HCT116 (cell line): ENCODE measurements around the gene SELENOM. TPM values are rescaled to one million over a fixed set of nuclear protein-coding genes. Genes with fewer than 3 reads are reported as not detected.

Experiments
- ATAC-seq: fragments of 200-7000 bp; cut with Tn5 transposase; 2 replicates; pipeline ENCODE4 v1.9.1; 2020; ENCODE audit warnings: mild to moderate bottlenecking, moderate library complexity
- BruUV-seq: library from RNA; stranded (reverse); fragments of 400-500 nt; replicated peaks from 2 replicates; lab custom pipeline; 2021; lab: Mats Ljungman, UMichigan
- CTCF ChIA-PET: fragments of 300-600 bp; sonication (Branson Sonifier 250); formaldehyde crosslinking; loops from one replicate; lab custom pipeline; 2021; ENCODE audit warnings: antibody characterized with exemption; lab: Charles Lee
- POLR2A ChIA-PET: fragments of 300-600, 350-600 bp; sonication (Branson Sonifier 250); formaldehyde crosslinking; loops from one replicate; lab custom pipeline; 2021; ENCODE audit warnings: antibody characterized with exemption; lab: Charles Lee
- RAD21 ChIA-PET, 2 experiments: fragments of 300-600 bp; sonication (Branson Sonifier 250); formaldehyde crosslinking; loops; one replicate each; lab custom pipeline; 2023; ENCODE audit warnings: low total read pairs in 2 of 2; ENCODE audit not compliant: uncharacterized antibody in 2 of 2, unreplicated experiment in 2 of 2, low non-redundant PET in 1 of 2; lab: Charles Lee
- DNase-seq: peaks from one replicate; pipeline ENCODE4 v3.0.0-alpha.2; 2010; ENCODE audit warnings: low read depth, low spot score
- H2AFZ ChIP-seq: fragments of 200-600 bp; shearing (Covaris generic), sonication (generic); 2 replicates; pipeline ENCODE4 v1.6.1; 2017; ENCODE audit warnings: low read depth, mixed run types, mixed read lengths, antibody characterized with exemption, low read length; ENCODE audit not compliant: poor library complexity, severe bottlenecking
- H3K27ac ChIP-seq: 2 replicates; pipeline ENCODE4 v1.5.1; 2012; ENCODE audit warnings: low read depth, low read length
- H3K27me3 ChIP-seq: fragments of 200-600 bp; sonication (generic); 2 replicates; pipeline ENCODE4 v1.6.1; 2016; ENCODE audit warnings: mixed run types, low read length, mixed read lengths; ENCODE audit not compliant: insufficient read depth
- H3K36me3 ChIP-seq, 2 experiments: fragments of 200-500 bp in 1 of 2; fragments of 200-600 bp in 1 of 2; sonication (Bioruptor generic) in 1 of 2; sonication (generic) in 1 of 2; 2 replicates each; pipeline versions ENCODE4 v1.5.1 to v1.6.1; 2014 to 2016; ENCODE audit warnings: low read length in 2 of 2, inconsistent platforms in 1 of 2, mixed read lengths in 1 of 2, mixed run types in 1 of 2; ENCODE audit not compliant: insufficient read depth in 2 of 2, control insufficient read depth in 1 of 2
- H3K4me1 ChIP-seq, 2 experiments: fragments of 200-600 bp in 1 of 2; sonication (generic) in 1 of 2; 2 replicates each; pipeline versions ENCODE4 v1.5.1 to v1.6.1; 2012 to 2017; ENCODE audit warnings: low read length in 2 of 2, inconsistent platforms in 1 of 2, mild to moderate bottlenecking in 1 of 2, mixed read lengths in 1 of 2, mixed run types in 1 of 2, moderate library complexity in 1 of 2; ENCODE audit not compliant: insufficient read depth in 2 of 2, control insufficient read depth in 1 of 2
- H3K4me2 ChIP-seq: fragments of 200-600 bp; sonication (generic); 2 replicates; pipeline ENCODE4 v1.6.1; 2017; ENCODE audit warnings: mixed run types, low read length, mixed read lengths
- H3K4me3 ChIP-seq, 2 experiments: fragments of 200-600 bp in 1 of 2; sonication (generic) in 1 of 2; replicated peaks in 1 of 2; 2 replicates each; pipeline ENCODE4 v1.5.1; 2011 to 2016; ENCODE audit warnings: low read length in 2 of 2, control low read depth in 1 of 2, low read depth in 1 of 2, mild to moderate bottlenecking in 1 of 2, mixed read lengths in 1 of 2, mixed run types in 1 of 2
- H3K79me2 ChIP-seq: fragments of 200-600 bp; sonication (generic); 2 replicates; pipeline ENCODE4 v1.6.1; 2017; ENCODE audit warnings: mild to moderate bottlenecking, mixed run types, low read length, moderate library complexity, mixed read lengths; ENCODE audit not compliant: insufficient read depth
- H3K9ac ChIP-seq: fragments of 200-600 bp; sonication (generic); 2 replicates; pipeline ENCODE4 v1.6.1; 2016; ENCODE audit warnings: low read length, mixed read lengths
- H3K9me2 ChIP-seq: fragments of 200-600 bp; sonication (generic), shearing (Covaris generic); 2 replicates; pipeline ENCODE4 v1.6.1; 2017; ENCODE audit warnings: mixed run types, mild to moderate bottlenecking, moderate library complexity; ENCODE audit not compliant: insufficient read depth
- H3K9me3 ChIP-seq, 2 experiments: fragments of 200-500 bp in 1 of 2; fragments of 200-600 bp in 1 of 2; sonication (Bioruptor generic) in 1 of 2; sonication (generic) in 1 of 2; 2 replicates each; pipeline ENCODE4 v1.6.1; 2014 to 2017; ENCODE audit warnings: low read length in 2 of 2, mixed read lengths in 2 of 2, inconsistent platforms in 1 of 2, low read depth in 1 of 2, mild to moderate bottlenecking in 1 of 2, mixed run types in 1 of 2, moderate library complexity in 1 of 2; ENCODE audit not compliant: control insufficient read depth in 1 of 2, insufficient read depth in 1 of 2
- H4K20me1 ChIP-seq: fragments of 200-600 bp; sonication (generic), shearing (Covaris generic); 2 replicates; pipeline ENCODE4 v1.6.1; 2017; ENCODE audit warnings: mixed run types, mild to moderate bottlenecking, moderate library complexity; ENCODE audit not compliant: insufficient read depth
- ATF3 ChIP-seq: IDR thresholded peaks from 2 replicates; pipeline ENCODE4 v1.6.1; 2012
- CBX3 ChIP-seq: IDR thresholded peaks from 2 replicates; pipeline ENCODE4 v1.6.1; 2012; ENCODE audit warnings: low read depth
- CEBPB ChIP-seq: IDR thresholded peaks from 2 replicates; pipeline ENCODE4 v1.6.1; 2012; ENCODE audit warnings: low read depth
- CTCF ChIP-seq, 3 experiments: fragments of 200-600 bp in 1 of 3; sonication (generic) in 1 of 3; IDR thresholded peaks in 2 of 3; conservative IDR thresholded peaks in 1 of 3; 2 replicates each; pipeline ENCODE4 v1.5.1; 2012 to 2017; ENCODE audit warnings: low read depth in 2 of 3, low read length in 2 of 3, antibody characterized with exemption in 1 of 3, borderline replicate concordance in 1 of 3, control low read depth in 1 of 3, mild to moderate bottlenecking in 1 of 3, mixed read lengths in 1 of 3, mixed run types in 1 of 3, moderate library complexity in 1 of 3; ENCODE audit not compliant: insufficient read depth in 1 of 3
- ELF1 ChIP-seq: IDR thresholded peaks from 2 replicates; pipeline ENCODE4 v1.6.1; 2012; ENCODE audit warnings: low read depth, borderline replicate concordance
- EZH2 ChIP-seq: fragments of 200-600 bp; sonication (generic); IDR thresholded peaks from 2 replicates; pipeline ENCODE4 v1.6.1; 2017; ENCODE audit warnings: antibody characterized with exemption, mixed run types
- EZH2phosphoT487 ChIP-seq: fragments of 200-600 bp; IDR thresholded peaks from 2 replicates; pipeline ENCODE4 v1.6.1; 2018; ENCODE audit warnings: antibody characterized with exemption, borderline replicate concordance
- FOSL1 ChIP-seq: IDR thresholded peaks from 2 replicates; pipeline ENCODE4 v1.6.1; 2012; ENCODE audit warnings: low read depth
- JUND ChIP-seq: IDR thresholded peaks from 2 replicates; pipeline ENCODE4 v1.6.1; 2012
- MAX ChIP-seq: IDR thresholded peaks from 2 replicates; pipeline ENCODE4 v1.6.1; 2012
- POLR2A ChIP-seq: IDR thresholded peaks from 2 replicates; pipeline ENCODE4 v1.7.0; 2011; ENCODE audit warnings: borderline replicate concordance; ENCODE audit not compliant: insufficient read depth, insufficient read length; ENCODE audit errors: extremely low read depth
- POLR2AphosphoS5 ChIP-seq: IDR thresholded peaks from 2 replicates; pipeline ENCODE4 v1.6.1; 2011; ENCODE audit warnings: mild to moderate bottlenecking, low read depth, low read length, moderate library complexity
- RAD21 ChIP-seq: IDR thresholded peaks from 2 replicates; pipeline ENCODE4 v1.6.1; 2012; ENCODE audit warnings: low read depth, mild to moderate bottlenecking
- REST ChIP-seq: IDR thresholded peaks from 2 replicates; pipeline ENCODE4 v1.6.1; 2012; ENCODE audit warnings: low read depth
- SIN3A ChIP-seq: IDR thresholded peaks from 2 replicates; pipeline ENCODE4 v1.6.1; 2012; ENCODE audit warnings: low read depth
- SP1 ChIP-seq: IDR thresholded peaks from 2 replicates; pipeline ENCODE4 v1.6.1; 2012; ENCODE audit warnings: low read depth
- SRF ChIP-seq: IDR thresholded peaks from 2 replicates; pipeline ENCODE4 v1.6.1; 2012; ENCODE audit warnings: low read depth
- ZBTB33 ChIP-seq: IDR thresholded peaks from 2 replicates; pipeline ENCODE4 v1.6.1; 2011; ENCODE audit warnings: mild to moderate bottlenecking, low read length, moderate library complexity; ENCODE audit not compliant: insufficient replicate concordance; ENCODE audit errors: extremely low read depth
- ZFX ChIP-seq: fragments of 450-650 bp; IDR thresholded peaks from 2 replicates; pipeline ENCODE4 v1.6.1; 2017
- ZNF274 ChIP-seq: fragments of 200-500 bp; sonication (Bioruptor generic); IDR thresholded peaks from 2 replicates; pipeline ENCODE4 v1.6.1; 2014; ENCODE audit warnings: mild to moderate bottlenecking, low read depth, low read length, inconsistent platforms
- intact Hi-C: fragments of 100-400 bp; cut with micrococcal nuclease; formaldehyde crosslinking; loops from 2 replicates; pipeline ENCODE4 v1.10.0; 2022
- total RNA-seq: library from RNA; stranded (reverse); gene quantifications from one replicate; pipeline ENCODE4 v1.2.1, GENCODE V29; 2021; ENCODE audit not compliant: unreplicated experiment

SELENOM gene
- total RNA-seq, 1 experiment from 2014 or later = 65.6 TPM

- peak overlapping the region; percentile 85 for H3K4me2 ChIP-seq
- RAD21 ChIA-PET = interaction anchor here (0.6 to 1.0 kb wide), 2 partner anchors 135 to 140 kb away, joined by 3 to 4 read pairs; no protein-coding TSS in a partner anchor
- BruUV-seq = no TSS peak
- no peak for TF ChIP-seq FOSL1
- TF ChIP-seq RAD21 = no peak
- TF ChIP-seq JUND = no peak
- TF ChIP-seq CEBPB = no peak
- no peak for TF ChIP-seq POLR2A
- TF ChIP-seq POLR2AphosphoS5 = no peak
- no peak for TF ChIP-seq ATF3
- no peak for TF ChIP-seq SIN3A
- TF ChIP-seq CBX3 = no peak
- TF ChIP-seq EZH2phosphoT487 = no peak
- TF ChIP-seq ZNF274 = no peak
- no peak for TF ChIP-seq MAX
- TF ChIP-seq SP1 = no peak
- TF ChIP-seq EZH2 = no peak
- TF ChIP-seq SRF = no peak
- TF ChIP-seq REST = no peak
- no peak for TF ChIP-seq CTCF (IDR thresholded peaks at IDR 0.05 in 2 of 3, conservative IDR thresholded peaks at IDR 0.05 in 1 of 3; ENCODE audit: borderline replicate concordance in 1 of 3, insufficient read depth in 1 of 3, low read depth in 2 of 3, low read length in 2 of 3)
- TF ChIP-seq ZFX = no peak
- no peak for TF ChIP-seq ZBTB33
- TF ChIP-seq ELF1 = no peak
- TF ChIP-seq, all 23 proteins: peak for 0
- H3K27me3 ChIP-seq = no peaks in the 10 kb centered on the region
- peaks cover 19 to 21% of the 10 kb centered on the region in 2 experiments; a peak in 3 of 4 replicates for H3K36me3 ChIP-seq
- ChIA-PET POLR2A (interaction anchor here (1.2 to 7.6 kb wide), 4 partner anchors 10 to 116 kb away, joined by 4 to 86 read pairs (median 8); partner anchors contain the start of genes MORC2, SELENOM and TUG1), CTCF (interaction anchor here (0.6 to 5.1 kb wide), 14 partner anchors 9 to 707 kb away, joined by 3 to 25 read pairs (median 5); partner anchors contain the start of genes SELENOM and TUG1)
- H3K4me1 ChIP-seq = peaks cover 25 to 60% of the 10 kb centered on the region in 2 experiments
- H3K9me2 ChIP-seq = no peaks in the 10 kb centered on the region
- intact Hi-C loops = loop anchor here (1.0 to 10.0 kb wide), 4 partner anchors 137 to 661 kb away; partner anchors contain the start of gene MTFP1
- no peak overlapping the region for H2AFZ ChIP-seq
- H3K27ac ChIP-seq = peak overlapping the region; percentile 94
- no peak for ATAC-seq
- peak overlapping the region; percentile 92 for H3K9ac ChIP-seq
- peak overlapping the region; percentile 78 to 80 for H3K4me3 ChIP-seq
- no peaks in the 10 kb centered on the region for H4K20me1 ChIP-seq
- no peak for DNase-seq
- no peaks in the 10 kb centered on the region for H3K9me3 ChIP-seq
- H3K79me2 ChIP-seq = peaks cover 54% of the 10 kb centered on the region
Measured at GRCh38 chr22:31085493-31085824, 21.9 kb downstream of the SELENOM start.
